Measurements from ENCODE around the gene RASAL3.

The RASAL3 gene

GRCh38 chr19:15432629-15433518 lies 31.5 kb downstream of the RASAL3 start:
- peak; percentile 94 to 97 (median 96) for DNase-seq

- DNase-seq, result peak in 3 of 4 experiments; percentile 16 to 48 (median 23)
Observed at GRCh38 chr19:15432018-15432494, 32.3 kb downstream of the RASAL3 start.

GRCh38 chr19:15431396-15432017 lies 32.8 kb downstream of the RASAL3 start:
- DNase-seq, result no peak

GRCh38 chr19:15430526-15431120 lies 33.7 kb downstream of the RASAL3 start:
- DNase-seq, result no peak

GRCh38 chr19:15429825-15430467 lies 34.4 kb downstream of the RASAL3 start:
- DNase-seq, result no peak

GRCh38 chr19:15428956-15429824 lies 35.2 kb downstream of the RASAL3 start:
- DNase-seq, result no peak

- DNase-seq, result no peak
Observed at GRCh38 chr19:15427991-15428471, 36.3 kb downstream of the RASAL3 start.

- DNase-seq, result no peak
Observed at GRCh38 chr19:15427350-15427700, 37.0 kb downstream of the RASAL3 start.

GRCh38 chr19:15426485-15427349 lies 37.6 kb downstream of the RASAL3 start:
- no peak for DNase-seq

GRCh38 chr19:15425321-15425950 lies 38.9 kb downstream of the RASAL3 start:
- no peak for DNase-seq

- no peak for DNase-seq
Observed at GRCh38 chr19:15424692-15425272, 39.6 kb downstream of the RASAL3 start.

GRCh38 chr19:15424121-15424520 lies 40.2 kb downstream of the RASAL3 start:
- no peak for DNase-seq

GRCh38 chr19:15423130-15423529 lies 41.2 kb downstream of the RASAL3 start:
- no peak for DNase-seq

GRCh38 chr19:15422296-15423075 lies 41.9 kb downstream of the RASAL3 start:
- DNase-seq, result no peak

- no peak for DNase-seq
Observed at GRCh38 chr19:15421721-15422260, 42.6 kb downstream of the RASAL3 start.

GRCh38 chr19:15421136-15421695 lies 43.1 kb downstream of the RASAL3 start:
- no peak for DNase-seq

- no peak for DNase-seq
Observed at GRCh38 chr19:15419413-15420025, 44.8 kb downstream of the RASAL3 start.
